HepG2 (cell line): ENCODE data around the gene C2orf81. TPM values are rescaled to one million over a fixed set of nuclear protein-coding genes. Genes with fewer than 3 reads are reported as not detected.

Source experiments
- ARID2 ChIP-seq: sonication (generic); formaldehyde crosslinking; IDR thresholded peaks from 2 replicates; pipeline ENCODE4 v1.8.1; 2022; ENCODE audit warnings: mild to moderate bottlenecking, missing genetic modification reagents, borderline replicate concordance
- ATF4 ChIP-seq, 2 experiments: fragments of 450-650 bp in 1 of 2; sonication (generic) in 1 of 2; formaldehyde crosslinking; IDR thresholded peaks; 2 replicates each; pipeline versions ENCODE4 v1.5.0 to v1.8.0; 2020 to 2022; ENCODE audit warnings: mild to moderate bottlenecking in 1 of 2, missing genetic modification reagents in 1 of 2
- ATF5 ChIP-seq: sonication (generic); formaldehyde crosslinking; IDR thresholded peaks from 2 replicates; pipeline ENCODE4 v1.4.0; 2020; ENCODE audit warnings: mild to moderate bottlenecking, low read depth, missing genetic modification reagents
- DNMT1 ChIP-seq: sonication (generic); formaldehyde crosslinking; IDR thresholded peaks from 2 replicates; pipeline ENCODE4 v1.5.1; 2020; ENCODE audit warnings: mild to moderate bottlenecking, missing genetic modification reagents
- FOXC1 ChIP-seq: sonication (generic); formaldehyde crosslinking; IDR thresholded peaks from 2 replicates; pipeline ENCODE4 v1.8.0; 2022; ENCODE audit warnings: mild to moderate bottlenecking, missing genetic modification reagents, borderline replicate concordance
- KLF12 ChIP-seq: sonication (generic); formaldehyde crosslinking; IDR thresholded peaks from 2 replicates; pipeline ENCODE4 v1.4.0; 2020; ENCODE audit warnings: missing genetic modification reagents, borderline replicate concordance
- PAX8 ChIP-seq: sonication (generic); formaldehyde crosslinking; IDR thresholded peaks from 2 replicates; pipeline ENCODE4 v1.8.0; 2022; ENCODE audit warnings: mild to moderate bottlenecking, missing genetic modification reagents, borderline replicate concordance
- RBM39 ChIP-seq: fragments of 200-400 bp; formaldehyde crosslinking; IDR thresholded peaks from one replicate; pipeline ENCODE4 v1.6.1; 2018; ENCODE audit warnings: antibody characterized with exemption, mild to moderate bottlenecking, low read depth, low read length; ENCODE audit not compliant: poor library complexity, severe bottlenecking
- RNF2 ChIP-seq: fragments of 450-650 bp; conservative IDR thresholded peaks from 2 replicates; pipeline ENCODE4 v1.6.1; 2016; ENCODE audit warnings: low read depth
- TGIF2 ChIP-seq: IDR thresholded peaks from 2 replicates; pipeline ENCODE4 v1.6.1; 2016; ENCODE audit warnings: control low read depth, missing compliant biosample characterization
- TRIM24 ChIP-seq: sonication (generic); formaldehyde crosslinking; IDR thresholded peaks from 2 replicates; pipeline ENCODE4 v1.8.0; 2022; ENCODE audit warnings: mild to moderate bottlenecking, missing genetic modification reagents
- U2AF1 ChIP-seq: fragments of 200-400 bp; formaldehyde crosslinking; optimal IDR thresholded peaks from 2 replicates; pipeline ENCODE3; 2017; ENCODE audit warnings: mild to moderate bottlenecking, low read depth, low read length
- YEATS2 ChIP-seq: sonication (generic); formaldehyde crosslinking; IDR thresholded peaks from 2 replicates; pipeline ENCODE4 v1.4.0; 2020; ENCODE audit warnings: missing genetic modification reagents, borderline replicate concordance
- ZFX ChIP-seq: sonication (generic); formaldehyde crosslinking; IDR thresholded peaks from 2 replicates; pipeline ENCODE4 v1.4.0; 2020; ENCODE audit warnings: mild to moderate bottlenecking, low read depth, missing genetic modification reagents, moderate library complexity
- ZNF44 ChIP-seq: sonication (generic); formaldehyde crosslinking; IDR thresholded peaks from 2 replicates; pipeline ENCODE4 v1.5.1; 2020; ENCODE audit warnings: mild to moderate bottlenecking, missing genetic modification reagents
- ZNF615 ChIP-seq: sonication (generic); formaldehyde crosslinking; IDR thresholded peaks from 2 replicates; pipeline ENCODE4 v1.5.0; 2020; ENCODE audit warnings: mild to moderate bottlenecking, missing genetic modification reagents, borderline replicate concordance
- ZNF709 ChIP-seq: sonication (generic); formaldehyde crosslinking; IDR thresholded peaks from 2 replicates; pipeline ENCODE4 v1.5.0; 2020; ENCODE audit warnings: mild to moderate bottlenecking, missing genetic modification reagents
- ZNF850 ChIP-seq: sonication (generic); formaldehyde crosslinking; conservative IDR thresholded peaks from 2 replicates; pipeline ENCODE4 v1.9.0; 2021; ENCODE audit warnings: mild to moderate bottlenecking, missing genetic modification reagents
- polyA plus RNA-seq, 8 experiments: library from polyadenylated mRNA; depleted of rRNA in 3 of 8; stranded (reverse) in 7 of 8; unstranded in 1 of 8; fragments of >200 nt; fragmentation: Illumina TruSeq in 4 of 8; extraction: Trizol in 4 of 8; gene quantifications; 2 replicates each; pipeline versions ENCODE4 v1.2.1 to v1.2.3, GENCODE V29; 2011 to 2016; ENCODE audit warnings: low read depth in 4 of 8, missing spikeins in 1 of 8, mixed read lengths in 1 of 8; ENCODE audit not compliant: insufficient read depth in 1 of 8
- total RNA-seq, 5 experiments: library from RNA; depleted of rRNA; stranded (reverse); fragments of >200 nt; fragmentation: Illumina TruSeq; extraction: Trizol; gene quantifications; 2 replicates each; pipeline ENCODE4 v1.2.3, GENCODE V29; 2016; ENCODE audit warnings: low read depth in 1 of 5
- TF ChIP-seq, protein P1 (sequence below): sonication (generic); formaldehyde crosslinking; IDR thresholded peaks from 2 replicates; pipeline ENCODE4 v1.8.0; 2022; ENCODE audit warnings: missing genetic modification reagents, mild to moderate bottlenecking, inconsistent platforms, borderline replicate concordance
- TF ChIP-seq, protein P2 (sequence below): IDR thresholded peaks from 2 replicates; pipeline ENCODE4 v1.4.0; 2020; ENCODE audit warnings: mild to moderate bottlenecking, missing genetic modification reagents

The C2orf81 gene
- total and polyA plus RNA-seq, 2 of the 13 experiments (the other 11 are each of a cell fraction or from before 2014, with no cell fraction given): 0.15 to 0.17 TPM

- TF ChIP-seq DNMT1 (CRISPR knock-in tag) (no peak; the same call in 1 of the 2 replicates), ZNF615 (0 out of 2 replicates have a peak, but pooled peaks have one; percentile 32), TRIM24 (CRISPR knock-in tag) (no peak), PAX8 (CRISPR knock-in tag) (no peak), YEATS2 (0 out of 2 replicates have a peak, but pooled peaks have one; percentile 16), ZNF850 (CRISPR knock-in tag) (no peak), ZNF44 (CRISPR knock-in tag) (peak; percentile 79; the same call in 1 of the 2 replicates), TGIF2 (CRISPR knock-in tag) (0 out of 2 replicates have a peak, but pooled peaks have one; percentile 38), FOXC1 (CRISPR knock-in tag) (peak; percentile 81; the same call in 1 of the 2 replicates), RBM39 (peak; percentile 22), U2AF1 (no peak), ZFX (CRISPR knock-in tag) (peak; percentile 66), RNF2 (peak; percentile 80), ATF5 (CRISPR knock-in tag) (no peak), ATF4 (CRISPR knock-in tag; IDR thresholded peaks at IDR 0.05) (0 out of 4 replicates have a peak, but pooled peaks of 1 of the 2 experiments have one; percentile 7), ZNF709 (CRISPR knock-in tag) (0 out of 2 replicates have a peak, but pooled peaks have one; percentile 35), KLF12 (CRISPR knock-in tag) (no peak), ARID2 (0 out of 2 replicates have a peak, but pooled peaks have one; percentile 32)
- TF ChIP-seq, protein P1, sequence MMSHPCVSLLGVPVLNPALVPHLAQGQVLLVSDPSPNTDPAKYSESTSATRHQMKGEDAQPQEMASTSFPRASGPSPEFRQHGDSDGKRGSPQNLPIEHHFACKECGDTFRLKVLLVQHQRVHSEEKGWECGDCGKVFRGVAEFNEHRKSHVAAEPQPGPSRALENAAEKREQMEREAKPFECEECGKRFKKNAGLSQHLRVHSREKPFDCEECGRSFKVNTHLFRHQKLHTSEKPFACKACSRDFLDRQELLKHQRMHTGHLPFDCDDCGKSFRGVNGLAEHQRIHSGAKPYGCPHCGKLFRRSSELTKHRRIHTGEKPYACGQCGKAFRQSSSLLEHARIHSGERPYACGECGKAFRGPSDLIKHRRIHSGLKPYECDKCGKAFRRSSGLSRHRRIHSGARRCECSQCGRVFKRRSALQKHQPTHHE (CRISPR knock-in tag): peak; percentile 86
- TF ChIP-seq, protein P2, sequence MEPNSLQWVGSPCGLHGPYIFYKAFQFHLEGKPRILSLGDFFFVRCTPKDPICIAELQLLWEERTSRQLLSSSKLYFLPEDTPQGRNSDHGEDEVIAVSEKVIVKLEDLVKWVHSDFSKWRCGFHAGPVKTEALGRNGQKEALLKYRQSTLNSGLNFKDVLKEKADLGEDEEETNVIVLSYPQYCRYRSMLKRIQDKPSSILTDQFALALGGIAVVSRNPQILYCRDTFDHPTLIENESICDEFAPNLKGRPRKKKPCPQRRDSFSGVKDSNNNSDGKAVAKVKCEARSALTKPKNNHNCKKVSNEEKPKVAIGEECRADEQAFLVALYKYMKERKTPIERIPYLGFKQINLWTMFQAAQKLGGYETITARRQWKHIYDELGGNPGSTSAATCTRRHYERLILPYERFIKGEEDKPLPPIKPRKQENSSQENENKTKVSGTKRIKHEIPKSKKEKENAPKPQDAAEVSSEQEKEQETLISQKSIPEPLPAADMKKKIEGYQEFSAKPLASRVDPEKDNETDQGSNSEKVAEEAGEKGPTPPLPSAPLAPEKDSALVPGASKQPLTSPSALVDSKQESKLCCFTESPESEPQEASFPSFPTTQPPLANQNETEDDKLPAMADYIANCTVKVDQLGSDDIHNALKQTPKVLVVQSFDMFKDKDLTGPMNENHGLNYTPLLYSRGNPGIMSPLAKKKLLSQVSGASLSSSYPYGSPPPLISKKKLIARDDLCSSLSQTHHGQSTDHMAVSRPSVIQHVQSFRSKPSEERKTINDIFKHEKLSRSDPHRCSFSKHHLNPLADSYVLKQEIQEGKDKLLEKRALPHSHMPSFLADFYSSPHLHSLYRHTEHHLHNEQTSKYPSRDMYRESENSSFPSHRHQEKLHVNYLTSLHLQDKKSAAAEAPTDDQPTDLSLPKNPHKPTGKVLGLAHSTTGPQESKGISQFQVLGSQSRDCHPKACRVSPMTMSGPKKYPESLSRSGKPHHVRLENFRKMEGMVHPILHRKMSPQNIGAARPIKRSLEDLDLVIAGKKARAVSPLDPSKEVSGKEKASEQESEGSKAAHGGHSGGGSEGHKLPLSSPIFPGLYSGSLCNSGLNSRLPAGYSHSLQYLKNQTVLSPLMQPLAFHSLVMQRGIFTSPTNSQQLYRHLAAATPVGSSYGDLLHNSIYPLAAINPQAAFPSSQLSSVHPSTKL (CRISPR knock-in tag): peak; percentile 9; the same call in 1 of the 2 replicates
These were observed at the start of gene C2orf81, which contains the start of gene WDR54 (continued) for GRCh38 chr2:74421221-74421870.
